Smooth muscle cell of the brain vasculature (primary cell): ENCODE data around the gene PJA2.
A peak's percentile ranks its signal among the peaks of the same experiment; 100 is the strongest.
"Not testable (repeated sequence)": the region's sequence is repeated elsewhere in the genome, so short reads cannot be mapped to it uniquely, and the experiment has no call there.

Source experiments
- DNase-seq: peaks from one replicate; pipeline ENCODE4 v3.0.0-alpha.2; 2012; ENCODE audit warnings: low read depth, low spot score

The PJA2 gene

DNA sequence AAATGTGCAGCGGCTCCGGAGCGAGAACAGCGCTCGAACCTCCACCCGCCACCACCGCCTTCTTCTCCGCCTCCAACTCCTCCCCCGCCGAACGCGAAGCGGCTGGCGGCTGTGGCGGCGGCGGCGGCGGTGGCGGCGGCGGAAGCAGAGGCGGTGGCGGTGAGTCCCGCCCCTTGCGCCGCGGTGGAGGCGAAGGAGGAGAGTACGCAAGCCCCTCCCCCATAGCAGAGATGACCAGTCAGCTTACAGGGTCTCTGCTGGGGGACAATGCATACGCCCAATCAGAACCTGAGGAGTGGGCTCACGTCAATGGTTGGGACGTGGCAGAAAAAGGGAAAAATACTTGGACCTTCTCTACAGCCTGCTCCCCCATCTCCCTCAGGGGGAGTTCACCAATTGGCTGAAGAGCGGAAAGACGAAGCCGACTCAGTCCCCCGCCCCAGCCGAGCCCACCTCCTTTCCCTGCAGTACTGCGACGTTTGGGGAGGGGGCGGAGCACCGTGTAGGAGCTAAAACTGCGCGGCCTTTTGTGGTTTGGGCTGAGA lies at the start of gene PJA2:
Gene PJA2 (minus strand): TSS at position 131 of the 545 bp plus-strand sequence. CDS start 26,541 bp downstream, outside the sequence.
- peak; percentile 99 for DNase-seq

- DNase-seq, result peak; percentile 94
Measured at GRCh38 chr5:109455598-109456096, 45.9 kb upstream of the PJA2 start.

- no peak for DNase-seq
Measured at GRCh38 chr5:109454731-109455505, 45.1 kb upstream of the PJA2 start.

DNA sequence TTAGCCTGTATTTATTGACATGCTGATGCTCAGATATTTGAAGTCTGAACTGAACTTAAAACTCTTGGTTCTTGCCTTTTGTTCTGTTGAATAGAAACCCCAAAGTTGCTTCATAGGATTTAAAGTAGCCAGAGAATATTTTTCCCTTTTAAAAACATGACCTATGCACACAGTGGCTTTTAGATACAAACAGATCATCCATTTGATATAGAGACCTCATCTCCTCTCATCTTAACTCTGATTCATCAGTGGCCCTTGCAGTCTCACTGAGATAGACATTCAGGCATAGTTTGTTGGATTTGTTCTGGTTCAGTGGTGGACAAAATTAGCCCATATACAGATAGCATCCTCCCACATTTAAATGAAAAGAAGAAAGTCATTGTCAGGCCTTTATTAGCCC lies 43.5 kb upstream of the PJA2 start:
- no peak for DNase-seq

- no peak for DNase-seq
Measured at GRCh38 chr5:109452661-109453060, 42.9 kb upstream of the PJA2 start.

DNA sequence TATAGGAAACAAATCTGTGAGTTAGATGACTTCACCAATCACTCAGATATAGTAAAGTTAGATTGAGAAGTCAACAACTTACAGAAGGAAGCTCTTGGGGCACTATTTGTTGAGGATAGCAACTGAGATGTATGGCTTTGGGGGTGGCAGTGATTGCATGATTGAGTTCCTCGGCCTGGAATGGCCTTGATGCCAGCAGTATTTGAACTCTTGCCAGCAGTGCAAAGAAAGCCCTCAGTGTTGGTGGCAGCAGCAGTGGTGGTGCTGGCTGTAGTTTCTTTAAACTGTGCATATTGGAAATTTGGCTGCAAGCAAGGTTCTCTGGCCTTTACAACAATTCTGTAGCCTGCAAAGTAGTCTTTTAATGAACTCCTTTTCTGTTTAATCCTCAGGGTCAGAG lies 41.4 kb upstream of the PJA2 start:
- no peak for DNase-seq

DNA sequence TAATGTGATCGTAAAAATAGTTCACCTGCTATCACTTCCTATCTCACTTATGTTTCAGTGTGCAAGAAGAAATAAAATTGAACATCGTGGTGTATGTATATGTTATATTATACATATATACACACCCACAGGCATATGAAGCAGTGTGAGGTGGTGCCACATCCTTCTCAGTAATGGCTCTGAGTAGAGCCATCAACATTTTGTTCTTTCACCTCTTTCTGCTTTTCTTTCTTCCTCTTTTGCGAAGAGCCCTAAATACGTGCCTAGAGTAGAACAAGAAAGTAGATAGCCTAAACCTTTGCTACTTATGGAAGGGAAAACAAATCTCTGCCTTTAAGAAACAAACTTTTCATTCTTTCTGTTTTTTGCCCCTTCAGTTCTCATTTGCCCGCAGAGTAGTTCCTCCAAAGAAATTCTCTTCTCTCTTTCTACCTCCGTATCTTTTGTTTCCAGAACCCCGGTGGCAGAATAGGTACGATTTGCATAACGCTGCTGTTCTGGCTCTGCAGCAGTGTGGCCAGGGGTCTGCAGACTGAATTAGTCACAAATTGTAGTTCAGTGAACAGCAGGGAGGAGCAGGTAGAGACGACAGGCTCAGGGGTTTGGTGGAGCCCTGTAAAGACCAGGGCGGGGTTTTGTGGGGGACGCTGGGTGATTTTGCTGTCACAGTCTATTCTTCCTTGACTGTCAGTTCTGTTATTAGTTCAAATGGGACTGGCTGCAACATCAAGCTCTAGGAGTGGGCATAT lies 40.5 kb upstream of the PJA2 start:
- no peak for DNase-seq

- no peak for DNase-seq
Measured at GRCh38 chr5:109448838-109449237, 39.1 kb upstream of the PJA2 start.

- no peak for DNase-seq
Measured at GRCh38 chr5:109439590-109439989, 29.8 kb upstream of the PJA2 start.

- DNase-seq, result no peak
Measured at GRCh38 chr5:109426075-109426474, 16.3 kb upstream of the PJA2 start.

GRCh38 chr5:109425521-109425920 lies 15.7 kb upstream of the PJA2 start:
- not testable (repeated sequence) for DNase-seq

GRCh38 chr5:109421956-109422355 lies 12.2 kb upstream of the PJA2 start:
- DNase-seq, result no peak

GRCh38 chr5:109418712-109419352 lies 9.1 kb upstream of the PJA2 start:
- DNase-seq, result no peak

GRCh38 chr5:109416882-109417281 lies 7.1 kb upstream of the PJA2 start:
- no peak for DNase-seq

GRCh38 chr5:109413921-109414461 lies 4.2 kb upstream of the PJA2 start:
- DNase-seq, result not testable (repeated sequence)

DNA sequence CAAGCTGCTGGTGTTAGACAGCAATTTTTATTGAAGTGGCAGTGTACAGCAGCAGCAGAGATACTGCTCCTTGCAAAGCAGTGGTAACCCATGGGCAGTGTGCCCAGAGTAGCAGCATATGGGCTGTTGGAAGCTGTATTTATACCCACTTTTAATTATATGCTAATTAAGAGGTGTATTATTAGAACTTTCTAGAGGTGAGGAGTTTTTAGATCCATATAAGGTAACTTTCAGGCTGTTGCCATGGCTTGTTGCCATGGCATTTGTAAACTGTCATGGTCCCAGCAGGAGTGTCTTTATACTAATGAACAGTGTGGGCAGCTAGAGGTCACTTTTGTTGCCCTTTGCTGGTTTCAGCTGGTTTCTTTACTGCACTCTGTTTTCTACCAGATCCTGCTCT lies 3.7 kb upstream of the PJA2 start:
- DNase-seq, result peak; percentile 15

DNA sequence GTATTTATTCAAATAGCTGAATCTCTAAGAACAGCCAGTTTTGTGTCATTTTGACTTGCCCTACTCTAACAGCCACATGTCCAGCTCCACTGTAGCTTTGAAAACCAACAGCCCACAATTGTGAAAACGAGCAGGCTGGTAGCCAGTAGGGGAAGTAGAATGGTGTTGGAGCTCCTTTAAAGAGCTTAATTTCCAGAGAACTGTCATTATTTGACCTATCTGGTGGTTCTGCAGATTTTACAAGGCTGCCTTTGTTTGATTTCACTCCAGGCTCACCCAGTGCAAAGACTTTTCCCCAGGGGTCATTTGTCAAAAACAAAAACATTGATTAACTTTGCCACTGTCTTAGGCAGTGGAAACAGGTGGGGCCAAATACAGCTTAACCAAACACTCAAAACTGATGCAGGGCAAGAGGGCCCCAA lies 3.2 kb upstream of the PJA2 start:
- DNase-seq, result no peak

- peak; percentile 45 for DNase-seq
Measured at GRCh38 chr5:109411627-109412026, 1.9 kb upstream of the PJA2 start.

GRCh38 chr5:109411149-109411514 lies 1.4 kb upstream of the PJA2 start:
- no peak for DNase-seq

- DNase-seq, result peak; percentile 73
Measured at GRCh38 chr5:109410389-109411148, 795 bp upstream of the PJA2 start.
